ENCODE data around the gene FOXO6.

DNA sequence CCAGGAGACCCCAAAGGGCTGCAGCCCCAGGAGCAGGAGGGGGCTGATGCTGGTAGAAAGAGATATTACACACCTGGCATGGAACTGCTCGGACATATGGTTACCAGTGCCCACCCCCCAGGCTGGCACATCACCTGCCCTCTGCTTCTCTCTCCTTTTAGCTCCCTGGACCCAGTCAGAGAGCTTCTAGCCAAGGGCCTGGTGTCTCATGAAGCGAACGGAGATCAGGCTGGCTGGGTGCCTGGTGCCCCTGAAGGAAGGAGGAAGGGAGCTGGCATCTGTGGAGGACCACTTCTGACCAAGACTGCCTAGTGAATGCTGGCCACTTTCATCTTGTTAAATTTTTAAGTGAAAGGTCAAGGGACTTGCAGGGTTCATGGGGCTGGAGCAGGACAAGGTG, 53.1 kb downstream of the FOXO6 start:
- TF ChIP-seq POLR2AphosphoS5 (IDR thresholded peaks at IDR 0.05; ENCODE audit: low read depth) (no peak), EZH2phosphoT487 (IDR thresholded peaks at IDR 0.05; ENCODE audit: unreplicated experiment) (no peak), CTCF (conservative IDR thresholded peaks at IDR 0.05; ENCODE audit: low read depth in 2 of 2) (no peak), JUNB (IDR thresholded peaks at IDR 0.05; ENCODE audit: unreplicated experiment) (no peak), EZH2 (IDR thresholded peaks at IDR 0.05; ENCODE audit: low read depth, unreplicated experiment) (no peak), STAT1 (IDR thresholded peaks at IDR 0.05; ENCODE audit: unreplicated experiment) (no peak), CREB1 (CRISPR knock-in tag; IDR thresholded peaks at IDR 0.05; ENCODE audit: low read depth) (no peak), ZNF462 (CRISPR knock-in tag; IDR thresholded peaks at IDR 0.05) (no peak)
- TF ChIP-seq, protein P1, sequence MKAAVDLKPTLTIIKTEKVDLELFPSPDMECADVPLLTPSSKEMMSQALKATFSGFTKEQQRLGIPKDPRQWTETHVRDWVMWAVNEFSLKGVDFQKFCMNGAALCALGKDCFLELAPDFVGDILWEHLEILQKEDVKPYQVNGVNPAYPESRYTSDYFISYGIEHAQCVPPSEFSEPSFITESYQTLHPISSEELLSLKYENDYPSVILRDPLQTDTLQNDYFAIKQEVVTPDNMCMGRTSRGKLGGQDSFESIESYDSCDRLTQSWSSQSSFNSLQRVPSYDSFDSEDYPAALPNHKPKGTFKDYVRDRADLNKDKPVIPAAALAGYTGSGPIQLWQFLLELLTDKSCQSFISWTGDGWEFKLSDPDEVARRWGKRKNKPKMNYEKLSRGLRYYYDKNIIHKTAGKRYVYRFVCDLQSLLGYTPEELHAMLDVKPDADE (IDR thresholded peaks at IDR 0.05) = no peak
- TF ChIP-seq, protein P2, sequence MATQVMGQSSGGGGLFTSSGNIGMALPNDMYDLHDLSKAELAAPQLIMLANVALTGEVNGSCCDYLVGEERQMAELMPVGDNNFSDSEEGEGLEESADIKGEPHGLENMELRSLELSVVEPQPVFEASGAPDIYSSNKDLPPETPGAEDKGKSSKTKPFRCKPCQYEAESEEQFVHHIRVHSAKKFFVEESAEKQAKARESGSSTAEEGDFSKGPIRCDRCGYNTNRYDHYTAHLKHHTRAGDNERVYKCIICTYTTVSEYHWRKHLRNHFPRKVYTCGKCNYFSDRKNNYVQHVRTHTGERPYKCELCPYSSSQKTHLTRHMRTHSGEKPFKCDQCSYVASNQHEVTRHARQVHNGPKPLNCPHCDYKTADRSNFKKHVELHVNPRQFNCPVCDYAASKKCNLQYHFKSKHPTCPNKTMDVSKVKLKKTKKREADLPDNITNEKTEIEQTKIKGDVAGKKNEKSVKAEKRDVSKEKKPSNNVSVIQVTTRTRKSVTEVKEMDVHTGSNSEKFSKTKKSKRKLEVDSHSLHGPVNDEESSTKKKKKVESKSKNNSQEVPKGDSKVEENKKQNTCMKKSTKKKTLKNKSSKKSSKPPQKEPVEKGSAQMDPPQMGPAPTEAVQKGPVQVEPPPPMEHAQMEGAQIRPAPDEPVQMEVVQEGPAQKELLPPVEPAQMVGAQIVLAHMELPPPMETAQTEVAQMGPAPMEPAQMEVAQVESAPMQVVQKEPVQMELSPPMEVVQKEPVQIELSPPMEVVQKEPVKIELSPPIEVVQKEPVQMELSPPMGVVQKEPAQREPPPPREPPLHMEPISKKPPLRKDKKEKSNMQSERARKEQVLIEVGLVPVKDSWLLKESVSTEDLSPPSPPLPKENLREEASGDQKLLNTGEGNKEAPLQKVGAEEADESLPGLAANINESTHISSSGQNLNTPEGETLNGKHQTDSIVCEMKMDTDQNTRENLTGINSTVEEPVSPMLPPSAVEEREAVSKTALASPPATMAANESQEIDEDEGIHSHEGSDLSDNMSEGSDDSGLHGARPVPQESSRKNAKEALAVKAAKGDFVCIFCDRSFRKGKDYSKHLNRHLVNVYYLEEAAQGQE (IDR thresholded peaks at IDR 0.05; ENCODE audit: unreplicated experiment) = no peak
